ENCODE data around the gene STIP1. TPM values are rescaled to one million over a fixed set of nuclear protein-coding genes. Genes with fewer than 3 reads are reported as not detected.

The STIP1 gene
- total RNA-seq, 1 experiment from 2014 or later: 297 TPM

DNA sequence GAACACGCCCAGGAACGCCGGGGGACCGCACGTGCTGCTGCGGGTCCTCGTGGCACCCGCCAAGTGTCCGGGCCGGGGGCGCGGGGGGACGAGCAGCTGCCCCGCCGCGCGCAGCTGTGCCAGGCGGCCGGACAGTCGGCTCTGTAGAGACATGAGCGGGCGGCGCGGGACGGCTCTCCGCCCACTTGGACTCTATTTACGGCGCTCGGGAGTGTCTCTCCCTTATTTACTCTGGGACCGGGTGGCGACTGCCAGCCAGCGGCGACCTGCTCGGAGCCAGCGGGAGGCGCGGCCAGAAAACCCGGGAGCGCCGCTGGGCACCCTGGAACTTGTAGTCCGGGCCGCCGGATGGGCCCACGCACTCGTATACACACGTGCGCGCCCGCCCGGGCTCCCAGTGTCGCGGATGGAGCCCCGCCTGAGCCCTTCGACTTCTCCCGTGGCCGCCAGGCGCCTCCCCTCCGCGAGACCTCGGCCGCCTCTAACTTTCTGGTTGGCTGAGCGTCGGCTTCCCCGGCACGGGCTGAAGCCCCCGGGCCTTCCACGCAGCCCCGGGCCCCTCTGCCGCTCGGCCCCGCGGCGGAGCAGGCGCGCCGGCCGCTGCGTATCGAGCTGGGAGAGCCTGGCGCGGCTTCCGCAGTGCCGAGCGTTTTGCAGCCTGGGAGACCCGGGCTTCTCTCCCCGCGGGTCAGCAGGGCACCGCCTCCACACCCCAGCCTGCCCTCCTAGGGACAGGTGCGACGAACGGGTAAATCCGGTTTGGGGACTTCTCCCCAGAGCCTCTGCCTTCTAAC, 19.9 kb upstream of the STIP1 start, which contains the start of gene MACROD1:
Gene MACROD1, minus strand, starts transcription at position 272 of the 794 bp plus-strand sequence. Its CDS starts 119 bp downstream, at position 153.
- POLR2A ChIA-PET: interaction anchor here (0.8 to 2.3 kb wide), 3 partner anchors 19 to 152 kb away, joined by 3 to 33 read pairs (median 3); partner anchors contain the start of genes FKBP2, PRDX5, STIP1 and TRMT112
- CTCF ChIA-PET: interaction anchor here (0.9 to 2.8 kb wide), 4 partner anchors 13 to 152 kb away, joined by 3 to 19 read pairs (median 3); partner anchors contain the start of genes PRDX5, STIP1 and TRMT112
- peak within 1 kb of the TSS; percentile 77 for H3K4me3 ChIP-seq (ENCODE audit: low read depth, low read length)

GRCh38 chr11:64170419-64170818, 15.6 kb upstream of the STIP1 start:
- Mint-ChIP-seq H3K36me3 (ENCODE audit: insufficient read depth, unreplicated experiment) (peaks cover 16% of the 10 kb centered on the region), H3K27me3 (ENCODE audit: insufficient read depth, unreplicated experiment) (no peaks in the 10 kb centered on the region), H3K9me3 (ENCODE audit: unreplicated experiment) (peaks cover 10% of the 10 kb centered on the region), H3K4me3 (ENCODE audit: unreplicated experiment) (no peak overlapping the region), H3K4me1 (ENCODE audit: low read depth, unreplicated experiment) (peaks cover 13% of the 10 kb centered on the region), H3K27ac (ENCODE audit: unreplicated experiment) (no peak overlapping the region)
- Histone ChIP-seq H3K4me1 (peaks cover 4% of the 10 kb centered on the region; the same call in 1 of the 2 replicates), H3K36me3 (ENCODE audit: control insufficient read depth, insufficient read depth, low read length) (no peaks in the 10 kb centered on the region), H3K4me3 (ENCODE audit: low read depth, low read length) (no peak overlapping the region), H3K27me3 (replicated peaks; ENCODE audit: control insufficient read depth, insufficient read depth, low read length) (no peaks in the 10 kb centered on the region), H3K9me3 (peaks cover 7% of the 10 kb centered on the region; the same call in 1 of the 2 replicates)
- TF ChIP-seq, protein P1, sequence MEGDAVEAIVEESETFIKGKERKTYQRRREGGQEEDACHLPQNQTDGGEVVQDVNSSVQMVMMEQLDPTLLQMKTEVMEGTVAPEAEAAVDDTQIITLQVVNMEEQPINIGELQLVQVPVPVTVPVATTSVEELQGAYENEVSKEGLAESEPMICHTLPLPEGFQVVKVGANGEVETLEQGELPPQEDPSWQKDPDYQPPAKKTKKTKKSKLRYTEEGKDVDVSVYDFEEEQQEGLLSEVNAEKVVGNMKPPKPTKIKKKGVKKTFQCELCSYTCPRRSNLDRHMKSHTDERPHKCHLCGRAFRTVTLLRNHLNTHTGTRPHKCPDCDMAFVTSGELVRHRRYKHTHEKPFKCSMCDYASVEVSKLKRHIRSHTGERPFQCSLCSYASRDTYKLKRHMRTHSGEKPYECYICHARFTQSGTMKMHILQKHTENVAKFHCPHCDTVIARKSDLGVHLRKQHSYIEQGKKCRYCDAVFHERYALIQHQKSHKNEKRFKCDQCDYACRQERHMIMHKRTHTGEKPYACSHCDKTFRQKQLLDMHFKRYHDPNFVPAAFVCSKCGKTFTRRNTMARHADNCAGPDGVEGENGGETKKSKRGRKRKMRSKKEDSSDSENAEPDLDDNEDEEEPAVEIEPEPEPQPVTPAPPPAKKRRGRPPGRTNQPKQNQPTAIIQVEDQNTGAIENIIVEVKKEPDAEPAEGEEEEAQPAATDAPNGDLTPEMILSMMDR (IDR thresholded peaks at IDR 0.05; ENCODE audit: insufficient read depth in 1 of 2, low read depth in 1 of 2, low read length in 1 of 2, severe bottlenecking in 1 of 2, unreplicated experiment in 1 of 2): no peak
- ChIA-PET CTCF (no interaction called here), POLR2A (interaction anchor here (0.7 to 1.1 kb wide), 2 partner anchors 15 to 100 kb away, joined by 4 to 5 read pairs; partner anchors contain the start of gene STIP1)
- no TSS peak for BruUV-seq (replicated peaks)
- no peak for DNase-seq
- intact Hi-C loops (cut with micrococcal nuclease; ENCODE audit: unreplicated experiment): no loop called here

More for the DNA sequence above, 19.9 kb upstream of the STIP1 start, which contains the start of gene MACROD1:
- Mint-ChIP-seq H3K9me3 (ENCODE audit: unreplicated experiment) (no peaks in the 10 kb centered on the region), H3K27me3 (ENCODE audit: insufficient read depth, unreplicated experiment) (no peaks in the 10 kb centered on the region), H3K27ac (ENCODE audit: unreplicated experiment) (peak within 1 kb of the TSS; percentile 89), H3K4me3 (ENCODE audit: unreplicated experiment) (peak within 1 kb of the TSS; percentile 78), H3K36me3 (ENCODE audit: insufficient read depth, unreplicated experiment) (peaks cover 17% of the 10 kb centered on the region), H3K4me1 (ENCODE audit: low read depth, unreplicated experiment) (peaks cover 13% of the 10 kb centered on the region)
- peaks cover 12% of the 10 kb centered on the region; the same call in 1 of the 2 replicates for H3K4me1 ChIP-seq
- BruUV-seq (replicated peaks): no TSS peak
- peak; percentile 98 for DNase-seq
- TF ChIP-seq, protein P1 (IDR thresholded peaks at IDR 0.05; ENCODE audit: insufficient read depth in 1 of 2, low read depth in 1 of 2, low read length in 1 of 2, severe bottlenecking in 1 of 2, unreplicated experiment in 1 of 2): no peak
- no peaks in the 10 kb centered on the region for H3K36me3 ChIP-seq (ENCODE audit: control insufficient read depth, insufficient read depth, low read length)
- no peaks in the 10 kb centered on the region for H3K27me3 ChIP-seq (replicated peaks; ENCODE audit: control insufficient read depth, insufficient read depth, low read length)
- intact Hi-C loops (cut with micrococcal nuclease; ENCODE audit: unreplicated experiment): loop anchor here (1.0 kb wide), 1 partner anchor 19 kb away; no protein-coding TSS in a partner anchor
- no peaks in the 10 kb centered on the region for H3K9me3 ChIP-seq

GRCh38 chr11:64173616-64174355, 12.2 kb upstream of the STIP1 start:
- H3K9me3 ChIP-seq: peaks cover 7% of the 10 kb centered on the region; the same call in 1 of the 2 replicates
- H3K36me3 ChIP-seq (ENCODE audit: control insufficient read depth, insufficient read depth, low read length): no peaks in the 10 kb centered on the region
- H3K4me3 ChIP-seq (ENCODE audit: low read depth, low read length): no peak overlapping the region
- H3K27ac Mint-ChIP-seq (ENCODE audit: unreplicated experiment): no peak overlapping the region
- H3K4me1 ChIP-seq: no peaks in the 10 kb centered on the region
- ChIA-PET CTCF (no interaction called here), POLR2A (no interaction called here)
- H3K4me3 Mint-ChIP-seq (ENCODE audit: unreplicated experiment): no peak overlapping the region
- no peaks in the 10 kb centered on the region for H3K27me3 Mint-ChIP-seq (ENCODE audit: insufficient read depth, unreplicated experiment)
- H3K36me3 Mint-ChIP-seq (ENCODE audit: insufficient read depth, unreplicated experiment): peaks cover 13% of the 10 kb centered on the region
- intact Hi-C loops (cut with micrococcal nuclease; ENCODE audit: unreplicated experiment): no loop called here
- H3K9me3 Mint-ChIP-seq (ENCODE audit: unreplicated experiment): peaks cover 10% of the 10 kb centered on the region
- H3K4me1 Mint-ChIP-seq (ENCODE audit: low read depth, unreplicated experiment): no peaks in the 10 kb centered on the region
- no peak for DNase-seq
- TF ChIP-seq, protein P1 (IDR thresholded peaks at IDR 0.05; ENCODE audit: insufficient read depth in 1 of 2, low read depth in 1 of 2, low read length in 1 of 2, severe bottlenecking in 1 of 2, unreplicated experiment in 1 of 2): no peak
- H3K27me3 ChIP-seq (replicated peaks; ENCODE audit: control insufficient read depth, insufficient read depth, low read length): no peaks in the 10 kb centered on the region
- BruUV-seq (replicated peaks): no TSS peak

All from Caco-2 (cell line).